Testis (tissue), 2 donors: ENCODE results near the gene LRRC1.

Experiments
- CTCF ChIP-seq, 3 experiments: fragments of 450-650 bp in 2 of 3; fragments of 200-600 bp in 1 of 3; sonication (generic) in 1 of 3; IDR thresholded peaks; one replicate each; pipeline ENCODE4 v1.5.1; 2016 to 2019; ENCODE audit warnings: antibody characterized with exemption in 3 of 3, mild to moderate bottlenecking in 2 of 3, moderate library complexity in 1 of 3
- POLR2A ChIP-seq: fragments of 450-650 bp; IDR thresholded peaks from one replicate; pipeline ENCODE4 v1.6.1; 2017; ENCODE audit warnings: antibody characterized with exemption, mild to moderate bottlenecking, moderate library complexity

DNA sequence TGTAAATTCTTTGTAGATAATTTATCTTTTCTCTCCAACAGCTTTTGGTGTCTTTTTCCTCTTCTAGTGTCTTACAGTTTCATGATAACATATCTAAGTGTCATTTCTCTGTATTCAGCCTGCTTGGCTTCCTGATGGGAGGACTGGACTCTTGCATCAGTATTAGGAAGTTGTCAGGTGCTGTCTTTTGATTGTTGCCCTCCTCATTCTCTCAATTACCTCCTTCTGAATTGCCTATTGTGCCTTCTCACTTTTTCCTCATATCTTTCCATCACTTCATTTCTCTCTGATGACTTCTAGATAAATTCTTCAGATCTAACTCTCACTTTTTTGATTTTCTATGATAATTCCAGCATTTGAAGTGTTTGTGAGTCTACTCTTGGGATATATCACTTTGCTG is 162.0 kb downstream of the LRRC1 start:
- TF ChIP-seq CTCF (IDR thresholded peaks at IDR 0.05) (no peak), POLR2A (no peak)
